ENCODE data around the gene CLEC4G.

DNA sequence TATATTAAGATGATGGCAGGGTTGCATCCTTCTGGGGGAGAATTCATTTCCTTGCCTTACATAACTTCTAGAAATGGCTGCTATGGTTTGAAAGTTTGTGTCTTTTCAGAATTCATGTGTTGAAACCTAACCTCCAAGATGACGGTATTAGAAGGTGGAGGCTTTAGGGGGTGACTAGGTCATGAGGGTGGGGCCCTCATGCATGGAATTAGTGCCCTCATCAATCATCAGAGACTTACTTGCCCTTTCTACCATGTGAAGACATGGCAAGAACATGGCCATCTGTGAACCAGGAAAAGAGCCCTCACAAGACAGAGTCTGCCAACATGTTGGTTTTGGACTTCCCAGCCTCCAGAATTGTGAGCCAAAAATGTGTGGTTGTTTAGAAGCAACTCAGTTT is 15.1 kb downstream of the CLEC4G start:
- TF ChIP-seq, protein P1, sequence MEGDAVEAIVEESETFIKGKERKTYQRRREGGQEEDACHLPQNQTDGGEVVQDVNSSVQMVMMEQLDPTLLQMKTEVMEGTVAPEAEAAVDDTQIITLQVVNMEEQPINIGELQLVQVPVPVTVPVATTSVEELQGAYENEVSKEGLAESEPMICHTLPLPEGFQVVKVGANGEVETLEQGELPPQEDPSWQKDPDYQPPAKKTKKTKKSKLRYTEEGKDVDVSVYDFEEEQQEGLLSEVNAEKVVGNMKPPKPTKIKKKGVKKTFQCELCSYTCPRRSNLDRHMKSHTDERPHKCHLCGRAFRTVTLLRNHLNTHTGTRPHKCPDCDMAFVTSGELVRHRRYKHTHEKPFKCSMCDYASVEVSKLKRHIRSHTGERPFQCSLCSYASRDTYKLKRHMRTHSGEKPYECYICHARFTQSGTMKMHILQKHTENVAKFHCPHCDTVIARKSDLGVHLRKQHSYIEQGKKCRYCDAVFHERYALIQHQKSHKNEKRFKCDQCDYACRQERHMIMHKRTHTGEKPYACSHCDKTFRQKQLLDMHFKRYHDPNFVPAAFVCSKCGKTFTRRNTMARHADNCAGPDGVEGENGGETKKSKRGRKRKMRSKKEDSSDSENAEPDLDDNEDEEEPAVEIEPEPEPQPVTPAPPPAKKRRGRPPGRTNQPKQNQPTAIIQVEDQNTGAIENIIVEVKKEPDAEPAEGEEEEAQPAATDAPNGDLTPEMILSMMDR (IDR thresholded peaks at IDR 0.05; ENCODE audit: insufficient read depth, low read length, poor library complexity, severe bottlenecking) = no peak
- no peak for TF ChIP-seq EZH2phosphoT487 (conservative IDR thresholded peaks at IDR 0.05; ENCODE audit: low read length)

Measured in SU-DHL-6 (cell line).